MM.1S (cell line): ENCODE data around the gene PTPN3.

Source experiments
- DNase-seq: peaks from one replicate; pipeline ENCODE4 v3.0.0-alpha.2; 2015
- H2AFZ ChIP-seq: fragments of 300-600 bp; sonication (generic); 2 replicates; pipeline ENCODE4 v1.6.0; 2016; ENCODE audit warnings: antibody characterized with exemption, low read length
- H3F3A ChIP-seq: fragments of 300-600 bp; sonication (generic); 2 replicates; pipeline ENCODE4 v1.6.1; 2016; ENCODE audit warnings: mild to moderate bottlenecking, antibody characterized with exemption, low read length, moderate library complexity, mixed read lengths; ENCODE audit not compliant: insufficient read depth
- H3K27ac ChIP-seq: fragments of 300-600 bp; sonication (generic); 2 replicates; pipeline ENCODE4 v1.5.1; 2016; ENCODE audit warnings: mild to moderate bottlenecking, low read length
- H3K27me3 ChIP-seq: fragments of 300-600 bp; sonication (generic); replicated peaks from 2 replicates; pipeline ENCODE4 v1.6.0; 2016; ENCODE audit warnings: low read length; ENCODE audit not compliant: insufficient read depth
- H3K36me3 ChIP-seq: fragments of 300-600 bp; sonication (generic); replicated peaks from 2 replicates; pipeline ENCODE4 v1.6.1; 2016; ENCODE audit warnings: mild to moderate bottlenecking, low read length, mixed read lengths; ENCODE audit not compliant: insufficient read depth
- H3K4me1 ChIP-seq: fragments of 300-600 bp; sonication (generic); 2 replicates; pipeline ENCODE4 v1.6.1; 2016; ENCODE audit warnings: low read length, mixed read lengths
- H3K4me2 ChIP-seq: fragments of 300-600 bp; sonication (generic); 2 replicates; pipeline ENCODE4 v1.6.0; 2016; ENCODE audit warnings: low read depth, low read length
- H3K4me3 ChIP-seq: fragments of 300-600 bp; sonication (generic); 2 replicates; pipeline ENCODE4 v1.5.1; 2016; ENCODE audit warnings: low read length, mixed read lengths
- H3K79me2 ChIP-seq: fragments of 300-600 bp; sonication (generic); 2 replicates; pipeline ENCODE4 v1.6.1; 2016; ENCODE audit warnings: mixed run types, low read length, mixed read lengths
- H3K9ac ChIP-seq: fragments of 300-600 bp; sonication (generic); 2 replicates; pipeline ENCODE4 v1.6.1; 2016; ENCODE audit warnings: low read length, mixed read lengths
- H3K9me2 ChIP-seq: fragments of 300-600 bp; sonication (generic); replicated peaks from 2 replicates; pipeline ENCODE4 v1.6.1; 2016; ENCODE audit warnings: mild to moderate bottlenecking, low read length, mixed read lengths; ENCODE audit not compliant: insufficient read depth
- H3K9me3 ChIP-seq: fragments of 300-600 bp; sonication (generic); replicated peaks from 2 replicates; pipeline ENCODE4 v1.6.1; 2016; ENCODE audit warnings: mild to moderate bottlenecking, low read length, mixed read lengths; ENCODE audit not compliant: insufficient read depth
- H4K20me1 ChIP-seq: fragments of 300-600 bp; sonication (generic); 2 replicates; pipeline ENCODE4 v1.6.1; 2016; ENCODE audit warnings: mild to moderate bottlenecking, low read length, moderate library complexity, mixed read lengths; ENCODE audit not compliant: insufficient read depth
- CTCF ChIP-seq: fragments of 300-600 bp; sonication (generic); IDR thresholded peaks from 2 replicates; pipeline ENCODE4 v1.5.1; 2016; ENCODE audit warnings: antibody characterized with exemption, low read length, mixed read lengths
- EZH2 ChIP-seq: fragments of 300-600 bp; sonication (generic); optimal IDR thresholded peaks from 2 replicates; pipeline ENCODE3; 2017; ENCODE audit warnings: low read depth, mild to moderate bottlenecking, antibody characterized with exemption, low read length, mixed read lengths
- EZH2phosphoT487 ChIP-seq: fragments of 300-600 bp; sonication (generic); IDR thresholded peaks from 2 replicates; pipeline ENCODE4 v1.6.1; 2018; ENCODE audit warnings: antibody characterized with exemption, low read length

The PTPN3 gene

GRCh38 chr9:109483744-109484429 is 14.2 kb downstream of the PTPN3 start:
- Histone ChIP-seq H3K36me3 (no peaks in the 10 kb centered on the region), H3K79me2 (no peaks in the 10 kb centered on the region), H4K20me1 (no peaks in the 10 kb centered on the region), H3F3A (no peaks in the 10 kb centered on the region), H3K27me3 (no peaks in the 10 kb centered on the region), H3K4me2 (no peak overlapping the region), H3K9me2 (no peaks in the 10 kb centered on the region), H3K27ac (no peak overlapping the region), H3K4me1 (0 out of 2 replicates have a peak, but pooled peaks cover 3% of the 10 kb centered on the region), H3K4me3 (no peak overlapping the region), H2AFZ (no peak overlapping the region), H3K9me3 (no peaks in the 10 kb centered on the region), H3K9ac (no peak overlapping the region)
- TF ChIP-seq CTCF (no peak), EZH2 (no peak), EZH2phosphoT487 (no peak)
- no peak for DNase-seq

GRCh38 chr9:109482391-109482916 is 15.7 kb downstream of the PTPN3 start:
- no peaks in the 10 kb centered on the region for H3F3A ChIP-seq
- H4K20me1 ChIP-seq, result no peaks in the 10 kb centered on the region
- no peaks in the 10 kb centered on the region for H3K79me2 ChIP-seq
- H3K4me3 ChIP-seq, result no peak overlapping the region
- H3K9me3 ChIP-seq, result no peaks in the 10 kb centered on the region
- H3K4me2 ChIP-seq, result no peak overlapping the region
- H3K36me3 ChIP-seq, result no peaks in the 10 kb centered on the region
- 0 out of 2 replicates have a peak, but pooled peaks cover 3% of the 10 kb centered on the region for H3K4me1 ChIP-seq
- no peak for TF ChIP-seq EZH2phosphoT487
- TF ChIP-seq CTCF, result no peak
- TF ChIP-seq EZH2, result no peak
- no peak overlapping the region for H2AFZ ChIP-seq
- no peak for DNase-seq
- no peaks in the 10 kb centered on the region for H3K27me3 ChIP-seq
- no peak overlapping the region for H3K9ac ChIP-seq
- H3K9me2 ChIP-seq, result no peaks in the 10 kb centered on the region
- no peak overlapping the region for H3K27ac ChIP-seq

GRCh38 chr9:109481856-109482255 is 16.3 kb downstream of the PTPN3 start:
- H3K27me3 ChIP-seq, result no peaks in the 10 kb centered on the region
- H3K9me2 ChIP-seq, result no peaks in the 10 kb centered on the region
- no peaks in the 10 kb centered on the region for H3K79me2 ChIP-seq
- no peak for DNase-seq
- no peak overlapping the region for H3K27ac ChIP-seq
- H3K4me2 ChIP-seq, result no peak overlapping the region
- H3K9me3 ChIP-seq, result no peaks in the 10 kb centered on the region
- 0 out of 2 replicates have a peak, but pooled peaks cover 3% of the 10 kb centered on the region for H3K4me1 ChIP-seq
- H3K9ac ChIP-seq, result no peak overlapping the region
- no peak overlapping the region for H2AFZ ChIP-seq
- no peaks in the 10 kb centered on the region for H3K36me3 ChIP-seq
- TF ChIP-seq EZH2, result no peak
- no peak overlapping the region for H3K4me3 ChIP-seq
- no peaks in the 10 kb centered on the region for H4K20me1 ChIP-seq
- no peaks in the 10 kb centered on the region for H3F3A ChIP-seq

GRCh38 chr9:109479822-109480221 is 18.3 kb downstream of the PTPN3 start:
- no peak overlapping the region for H3K27ac ChIP-seq
- no peaks in the 10 kb centered on the region for H4K20me1 ChIP-seq
- no peaks in the 10 kb centered on the region for H3K36me3 ChIP-seq
- H3K4me3 ChIP-seq, result no peak overlapping the region
- no peaks in the 10 kb centered on the region for H3K79me2 ChIP-seq
- H3K4me1 ChIP-seq, result 0 out of 2 replicates have a peak, but pooled peaks cover 3% of the 10 kb centered on the region
- no peaks in the 10 kb centered on the region for H3K9me3 ChIP-seq
- no peak overlapping the region for H3K9ac ChIP-seq
- no peaks in the 10 kb centered on the region for H3F3A ChIP-seq
- H3K27me3 ChIP-seq, result no peaks in the 10 kb centered on the region
- H3K9me2 ChIP-seq, result no peaks in the 10 kb centered on the region
- H2AFZ ChIP-seq, result no peak overlapping the region
- no peak overlapping the region for H3K4me2 ChIP-seq
- no peak for DNase-seq
- TF ChIP-seq CTCF (no peak), EZH2phosphoT487 (no peak), EZH2 (no peak)
